Smooth muscle cell (in vitro differentiated cells): Measurements from ENCODE around the gene CCDC102A. TPM values are rescaled to one million over a fixed set of nuclear protein-coding genes. Genes with fewer than 3 reads are reported as not detected.

ENCODE experiments used
- DNase-seq: peaks from one replicate; lab custom pipeline; 2025; ENCODE audit not compliant: unreplicated experiment; lab: John Stamatoyannopoulos, UW
- H2AFZ ChIP-seq: fragments of 200-600 bp; sonication (generic); 2 replicates; pipeline ENCODE4 v1.6.0; 2016; ENCODE audit warnings: antibody characterized with exemption, low read depth, mild to moderate bottlenecking
- H3F3A ChIP-seq: fragments of 200-600 bp; sonication (generic); 2 replicates; pipeline ENCODE4 v1.6.0; 2017; ENCODE audit warnings: antibody characterized with exemption, low read depth
- H3K27ac ChIP-seq: fragments of 200-600 bp; sonication (generic); 2 replicates; pipeline ENCODE4 v1.5.1; 2016; ENCODE audit warnings: low read depth, mild to moderate bottlenecking
- H3K27me3 ChIP-seq: fragments of 200-600 bp; sonication (generic); 2 replicates; pipeline ENCODE4 v1.6.1; 2016; ENCODE audit warnings: low read depth, mild to moderate bottlenecking
- H3K36me3 ChIP-seq: fragments of 200-600 bp; sonication (generic); 2 replicates; pipeline ENCODE4 v1.5.1; 2016; ENCODE audit warnings: low read depth
- H3K4me1 ChIP-seq: fragments of 200-600 bp; sonication (generic); 2 replicates; pipeline ENCODE4 v1.5.1; 2016; ENCODE audit warnings: low read depth
- H3K4me2 ChIP-seq: fragments of 200-600 bp; sonication (generic); 2 replicates; pipeline ENCODE4 v1.6.0; 2016; ENCODE audit warnings: mild to moderate bottlenecking
- H3K4me3 ChIP-seq: fragments of 200-600 bp; sonication (generic); 2 replicates; pipeline ENCODE4 v1.5.1; 2016; ENCODE audit warnings: mild to moderate bottlenecking
- H3K79me2 ChIP-seq: fragments of 200-600 bp; sonication (generic); 2 replicates; pipeline ENCODE4 v1.6.0; 2016; ENCODE audit warnings: low read depth, mild to moderate bottlenecking
- H3K9ac ChIP-seq: fragments of 200-600 bp; sonication (generic); 2 replicates; pipeline ENCODE4 v1.6.0; 2016; ENCODE audit warnings: low read depth
- H3K9me3 ChIP-seq: fragments of 200-600 bp; sonication (generic); replicated peaks from 2 replicates; pipeline ENCODE4 v1.5.1; 2016; ENCODE audit warnings: low read depth
- H4K20me1 ChIP-seq: fragments of 200-600 bp; sonication (generic); 2 replicates; pipeline ENCODE4 v1.6.0; 2016; ENCODE audit warnings: low read depth
- CTCF ChIP-seq: fragments of 200-600 bp; sonication (generic); IDR thresholded peaks from 2 replicates; pipeline ENCODE4 v1.5.1; 2017; ENCODE audit warnings: borderline replicate concordance, mild to moderate bottlenecking, antibody characterized with exemption; ENCODE audit not compliant: insufficient read depth, poor library complexity, severe bottlenecking
- WGBS: methylation state at CpG from one replicate; pipeline ENCODE4 v1.1.7; 2016; ENCODE audit warnings: low lambda C conversion rate; 5-methylcytosine and 5-hydroxymethylcytosine counted together
- polyA plus RNA-seq: library from polyadenylated mRNA; unstranded; fragments of >200 nt; fragmentation: Nextera tagmentation; extraction: Ambion mirVana; gene quantifications from 2 replicates; pipeline ENCODE4 v1.2.1, GENCODE V29; 2016
- total RNA-seq: library from RNA; depleted of rRNA; stranded (reverse); fragments of >200 nt; gene quantifications from 2 replicates; pipeline ENCODE4 v1.2.3, GENCODE V29; 2014

The CCDC102A gene
- total and polyA plus RNA-seq, 2 experiments from 2014 or later: 10.8 to 25.3 TPM

DNA sequence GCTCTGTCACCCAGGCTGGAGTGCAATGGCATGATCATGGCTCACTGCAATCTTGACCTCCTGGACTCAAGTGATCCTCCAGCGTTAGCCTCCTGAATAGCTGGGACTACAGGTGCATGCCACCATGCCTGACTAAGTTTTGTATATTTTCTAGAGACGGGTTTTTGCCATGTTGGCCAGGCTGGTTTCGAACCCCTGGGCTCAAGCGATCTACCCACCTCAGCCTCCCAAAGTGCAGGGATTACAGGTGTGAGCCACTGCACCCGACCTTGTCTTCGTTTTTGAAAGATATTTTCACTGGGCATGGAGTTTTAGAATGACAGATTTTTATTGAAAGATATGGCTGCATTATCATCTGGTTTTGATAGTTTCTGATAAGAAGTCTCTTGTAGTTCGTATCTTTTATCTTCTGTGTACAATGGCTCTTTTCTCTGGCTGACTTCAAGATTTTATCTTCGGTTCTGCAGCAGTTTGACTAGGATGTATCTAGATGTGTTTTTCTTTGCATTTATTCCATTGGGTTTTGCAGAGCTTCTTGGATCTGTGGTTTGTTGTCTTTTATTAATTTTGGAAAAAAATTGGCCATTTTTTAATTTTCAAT, 20.7 kb upstream of the CCDC102A start:
- Histone ChIP-seq H3K27me3 (no peaks in the 10 kb centered on the region), H3K79me2 (no peaks in the 10 kb centered on the region), H3K4me1 (no peaks in the 10 kb centered on the region), H3K9me3 (no peaks in the 10 kb centered on the region), H4K20me1 (no peaks in the 10 kb centered on the region), H3F3A (no peaks in the 10 kb centered on the region), H3K4me2 (no peak overlapping the region), H3K36me3 (no peaks in the 10 kb centered on the region), H3K4me3 (no peak overlapping the region), H3K9ac (no peak overlapping the region), H2AFZ (no peak overlapping the region), H3K27ac (no peak overlapping the region)
- WGBS: 73% methylated on average over 8 of the region's 8 CpGs
- no peak for DNase-seq
- TF ChIP-seq CTCF: no peak

- DNase-seq: no peak
- Histone ChIP-seq H3K36me3 (no peaks in the 10 kb centered on the region), H3K79me2 (no peaks in the 10 kb centered on the region), H3F3A (no peaks in the 10 kb centered on the region), H3K9me3 (no peaks in the 10 kb centered on the region), H4K20me1 (no peaks in the 10 kb centered on the region), H3K4me3 (no peak overlapping the region), H3K4me1 (no peaks in the 10 kb centered on the region), H3K9ac (no peak overlapping the region), H3K27me3 (no peaks in the 10 kb centered on the region), H3K27ac (no peak overlapping the region), H2AFZ (no peak overlapping the region), H3K4me2 (no peak overlapping the region)
- TF ChIP-seq CTCF: no peak
- WGBS: 93% methylated on average over 3 of the region's 3 CpGs
These were observed 19.5 kb upstream of the CCDC102A start for GRCh38 chr16:57555831-57556230.

DNA sequence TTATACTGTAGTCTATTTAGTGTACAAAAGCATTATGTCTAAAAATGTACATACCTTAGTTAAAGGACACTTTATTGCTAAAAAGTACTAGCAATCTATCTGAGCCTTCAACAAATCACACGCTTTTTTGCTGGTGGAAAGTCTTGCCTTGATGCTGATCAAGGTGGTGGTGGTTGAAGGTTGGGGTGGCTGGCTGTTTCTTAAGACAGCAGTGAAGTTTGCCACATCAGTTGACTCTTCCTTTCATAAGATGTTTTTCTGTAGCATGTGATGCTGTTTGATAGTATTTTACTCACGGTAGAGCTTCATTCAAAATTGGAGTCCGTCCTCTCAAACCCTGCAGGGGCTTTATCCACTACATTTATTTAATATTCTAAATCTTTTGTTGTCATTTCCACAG, 14.7 kb upstream of the CCDC102A start:
- Histone ChIP-seq H3F3A (no peaks in the 10 kb centered on the region), H3K79me2 (no peaks in the 10 kb centered on the region), H2AFZ (no peak overlapping the region), H3K4me1 (no peaks in the 10 kb centered on the region), H3K9ac (no peak overlapping the region), H3K27me3 (no peaks in the 10 kb centered on the region), H4K20me1 (no peaks in the 10 kb centered on the region), H3K36me3 (no peaks in the 10 kb centered on the region), H3K4me2 (no peak overlapping the region), H3K9me3 (no peaks in the 10 kb centered on the region), H3K27ac (no peak overlapping the region), H3K4me3 (no peak overlapping the region)
- TF ChIP-seq CTCF: no peak
- no peak for DNase-seq
- 97% methylated on average over 3 of the region's 3 CpGs for WGBS

- Histone ChIP-seq H3K27me3 (no peaks in the 10 kb centered on the region), H3K36me3 (no peaks in the 10 kb centered on the region), H3K9me3 (no peaks in the 10 kb centered on the region), H3K4me1 (no peaks in the 10 kb centered on the region), H3K27ac (peak overlapping the region; percentile 48), H3K4me3 (no peak overlapping the region), H4K20me1 (no peaks in the 10 kb centered on the region), H3K9ac (peak overlapping the region; percentile 25), H3F3A (no peaks in the 10 kb centered on the region), H3K4me2 (no peak overlapping the region), H2AFZ (peak overlapping the region; percentile 16), H3K79me2 (no peaks in the 10 kb centered on the region)
- no peak for DNase-seq
- TF ChIP-seq CTCF: no peak
These were observed 13.4 kb upstream of the CCDC102A start for GRCh38 chr16:57549730-57550129.
